Gastrocnemius medialis (tissue), 4 donors: Measurements from ENCODE around the gene PRDX4.

Experiments used
- CTCF ChIP-seq, 5 experiments: fragments of 450-650 bp in 3 of 5; fragments of 200-600 bp in 2 of 5; sonication (generic) in 2 of 5; IDR thresholded peaks in 4 of 5; conservative IDR thresholded peaks in 1 of 5; 1 replicate in 4 of 5; 2 replicates in 1 of 5; pipeline ENCODE4 v1.5.1; 2016 to 2019; ENCODE audit warnings: antibody characterized with exemption in 5 of 5, mild to moderate bottlenecking in 3 of 5, moderate library complexity in 3 of 5
- POLR2A ChIP-seq, 2 donors: fragments of 450-650 bp; IDR thresholded peaks; one replicate each; pipeline ENCODE4 v1.6.1; 2017; ENCODE audit warnings: antibody characterized with exemption in 2 of 2, mild to moderate bottlenecking in 2 of 2, moderate library complexity in 2 of 2

- no peak for TF ChIP-seq CTCF (IDR thresholded peaks at IDR 0.05 in 4 of 5, conservative IDR thresholded peaks at IDR 0.05 in 1 of 5)
- no peak for TF ChIP-seq POLR2A (IDR thresholded peaks at IDR 0.05)
These were observed 4.4 kb upstream of the PRDX4 start for GRCh38 chrX:23662853-23663252.
